ENCODE data around the gene CFAP46.

The CFAP46 gene

GRCh38 chr10:132880128-132880981 is 62.0 kb downstream of the CFAP46 start:
- no peak overlapping the region for H3K4me3 ChIP-seq (ENCODE audit: low read depth, low read length)
- DNase-seq (ENCODE audit: low read depth), result no peak
- no peak for TF ChIP-seq CTCF (conservative IDR thresholded peaks at IDR 0.05; ENCODE audit: low read depth, low read length)

- TF ChIP-seq CTCF (conservative IDR thresholded peaks at IDR 0.05; ENCODE audit: low read depth, low read length), result no peak
- no peak overlapping the region for H3K4me3 ChIP-seq (ENCODE audit: low read depth, low read length)
- no peak for DNase-seq (ENCODE audit: low read depth)
Observed at GRCh38 chr10:132879408-132880127, 62.8 kb downstream of the CFAP46 start.

GRCh38 chr10:132878730-132879407 is 63.5 kb downstream of the CFAP46 start:
- H3K4me3 ChIP-seq (ENCODE audit: low read depth, low read length), result no peak overlapping the region
- no peak for DNase-seq (ENCODE audit: low read depth)
- TF ChIP-seq CTCF (conservative IDR thresholded peaks at IDR 0.05; ENCODE audit: low read depth, low read length), result no peak

GRCh38 chr10:132878091-132878729 is 64.2 kb downstream of the CFAP46 start:
- H3K4me3 ChIP-seq (ENCODE audit: low read depth, low read length), result no peak overlapping the region
- DNase-seq (ENCODE audit: low read depth), result no peak
- no peak for TF ChIP-seq CTCF (conservative IDR thresholded peaks at IDR 0.05; ENCODE audit: low read depth, low read length)

- no peak for TF ChIP-seq CTCF (conservative IDR thresholded peaks at IDR 0.05; ENCODE audit: low read depth, low read length)
- no peak for DNase-seq (ENCODE audit: low read depth)
- no peak overlapping the region for H3K4me3 ChIP-seq (ENCODE audit: low read depth, low read length)
Observed at GRCh38 chr10:132877473-132877872, 64.9 kb downstream of the CFAP46 start.

GRCh38 chr10:132876993-132877431 is 65.4 kb downstream of the CFAP46 start:
- no peak overlapping the region for H3K4me3 ChIP-seq (ENCODE audit: low read depth, low read length)
- no peak for TF ChIP-seq CTCF (conservative IDR thresholded peaks at IDR 0.05; ENCODE audit: low read depth, low read length)
- DNase-seq (ENCODE audit: low read depth), result no peak
